Measurements from ENCODE around the gene RTL3.
"Not testable (repeated sequence)": the region's sequence is repeated elsewhere in the genome, so short reads cannot be mapped to it uniquely, and the experiment has no call there.

The RTL3 gene

GRCh38 chrX:78658845-78659744 is at the start of gene RTL3:
TSS of gene RTL3 (minus strand) at chrX:78659328. CDS start at chrX:78658420, 908 bp downstream.
- no peak for DNase-seq
- in situ Hi-C loops (cut with HindIII; ENCODE audit: low pct_ligation_motif_present, low pct_unique_long_range_greater_than_20kb, low sequenced_read_pairs) = no loop called here

DNA sequence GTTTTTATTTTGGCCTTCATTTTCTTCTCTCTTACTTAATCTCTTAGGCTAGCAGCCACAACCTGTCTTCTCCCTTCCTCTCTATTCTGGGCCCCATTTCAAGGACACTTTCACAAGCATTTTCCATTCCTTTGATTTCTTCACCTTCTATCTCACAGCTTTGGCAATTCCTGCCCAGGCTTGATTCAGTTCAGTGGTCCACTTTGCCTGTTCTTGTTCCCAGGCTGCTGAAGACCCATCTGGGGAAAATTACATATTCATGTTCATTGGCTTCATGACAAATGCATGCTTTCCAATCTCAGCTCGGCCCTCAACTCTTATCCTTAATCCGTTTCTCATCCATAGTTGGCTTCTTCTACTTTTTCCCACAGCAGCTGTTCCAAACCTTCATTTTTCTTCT is 49.7 kb upstream of the RTL3 start:
- in situ Hi-C loops (cut with HindIII; ENCODE audit: low pct_ligation_motif_present, low pct_unique_long_range_greater_than_20kb, low sequenced_read_pairs) = no loop called here
- no peak for DNase-seq

DNA sequence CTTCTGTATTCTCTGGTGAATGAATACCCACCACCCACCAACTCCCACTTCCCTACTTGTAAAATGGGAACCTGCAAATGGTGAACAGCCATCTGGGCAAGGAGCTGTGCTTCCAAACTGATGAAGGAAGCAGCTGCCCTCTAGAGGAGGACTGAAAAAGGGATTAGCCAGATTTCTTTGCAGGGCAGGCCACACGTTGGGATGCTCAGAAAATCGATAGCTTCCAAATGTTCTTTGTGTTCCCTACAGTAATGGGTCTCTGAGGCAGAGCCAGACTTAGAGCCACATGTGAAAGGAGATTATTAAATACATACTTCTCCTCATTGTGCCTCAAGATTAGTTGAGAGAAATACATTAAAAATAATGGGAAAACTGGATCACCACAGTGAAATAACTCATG is 49.1 kb upstream of the RTL3 start:
- in situ Hi-C loops (cut with HindIII; ENCODE audit: low pct_ligation_motif_present, low pct_unique_long_range_greater_than_20kb, low sequenced_read_pairs) = no loop called here
- peak; percentile 22 for DNase-seq

DNA sequence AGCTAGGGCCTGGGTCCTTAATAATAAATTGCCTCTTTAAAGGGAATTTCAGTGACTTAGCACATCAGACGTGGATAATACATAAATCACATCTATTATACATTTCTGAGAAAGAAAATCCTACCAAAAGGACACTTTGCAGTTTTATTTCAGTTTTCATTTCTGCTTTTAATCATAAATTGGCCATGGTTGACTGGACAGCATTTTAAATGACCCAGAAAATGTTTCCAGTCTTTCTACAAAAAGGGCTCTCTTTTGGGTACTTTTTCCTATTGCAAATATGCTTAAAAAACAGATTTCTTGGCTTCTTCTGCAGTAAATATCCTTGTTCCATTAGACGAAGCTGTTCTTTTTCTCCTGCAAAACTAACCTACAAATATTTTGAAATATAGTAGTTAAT is 46.9 kb upstream of the RTL3 start:
- no peak for DNase-seq
- in situ Hi-C loops (cut with HindIII; ENCODE audit: low pct_ligation_motif_present, low pct_unique_long_range_greater_than_20kb, low sequenced_read_pairs) = no loop called here

GRCh38 chrX:78693536-78693935 is 34.4 kb upstream of the RTL3 start:
- in situ Hi-C loops (cut with HindIII; ENCODE audit: low pct_ligation_motif_present, low pct_unique_long_range_greater_than_20kb, low sequenced_read_pairs) = no loop called here
- no peak for DNase-seq

- no peak for DNase-seq
- in situ Hi-C loops (cut with HindIII; ENCODE audit: low pct_ligation_motif_present, low pct_unique_long_range_greater_than_20kb, low sequenced_read_pairs) = no loop called here
Measured at GRCh38 chrX:78693012-78693411, 33.9 kb upstream of the RTL3 start.

GRCh38 chrX:78687586-78687985 is 28.5 kb upstream of the RTL3 start:
- no peak for DNase-seq
- in situ Hi-C loops (cut with HindIII; ENCODE audit: low pct_ligation_motif_present, low pct_unique_long_range_greater_than_20kb, low sequenced_read_pairs) = no loop called here

- no peak for DNase-seq
- in situ Hi-C loops (cut with HindIII; ENCODE audit: low pct_ligation_motif_present, low pct_unique_long_range_greater_than_20kb, low sequenced_read_pairs) = no loop called here
Measured at GRCh38 chrX:78673246-78673645, 14.1 kb upstream of the RTL3 start.

- no peak for DNase-seq
- in situ Hi-C loops (cut with HindIII; ENCODE audit: low pct_ligation_motif_present, low pct_unique_long_range_greater_than_20kb, low sequenced_read_pairs) = no loop called here
Measured at GRCh38 chrX:78665342-78665741, 6.2 kb upstream of the RTL3 start.

- in situ Hi-C loops (cut with HindIII; ENCODE audit: low pct_ligation_motif_present, low pct_unique_long_range_greater_than_20kb, low sequenced_read_pairs) = no loop called here
- DNase-seq = no peak
Measured at GRCh38 chrX:78661836-78662235, 2.7 kb upstream of the RTL3 start.

DNA sequence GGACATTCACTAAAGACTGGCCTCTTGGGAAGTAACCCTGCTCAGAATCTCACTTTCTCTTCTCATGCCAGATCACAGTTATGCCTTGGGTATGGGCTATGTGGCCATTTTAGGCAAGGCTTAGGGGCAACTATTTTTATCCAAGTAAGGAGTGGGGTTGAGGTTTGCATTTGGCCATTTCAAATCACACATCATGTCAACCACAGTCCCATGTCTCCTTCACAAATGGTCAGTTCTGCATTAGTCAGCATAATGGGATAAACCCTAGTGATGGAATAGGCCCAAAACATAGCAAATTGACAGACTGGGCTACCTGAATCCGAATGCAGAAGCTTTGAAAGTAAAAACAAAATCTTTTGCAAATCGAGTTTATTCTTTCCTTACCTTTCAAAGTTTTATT is 827 bp upstream of the RTL3 start:
- no peak for DNase-seq
- in situ Hi-C loops (cut with HindIII; ENCODE audit: low pct_ligation_motif_present, low pct_unique_long_range_greater_than_20kb, low sequenced_read_pairs) = no loop called here

GRCh38 chrX:78658414-78658813 is 714 bp downstream of the RTL3 start:
- no peak for DNase-seq
- in situ Hi-C loops (cut with HindIII; ENCODE audit: low pct_ligation_motif_present, low pct_unique_long_range_greater_than_20kb, low sequenced_read_pairs) = no loop called here

GRCh38 chrX:78655642-78656041 is 3.5 kb downstream of the RTL3 start:
- in situ Hi-C loops (cut with HindIII; ENCODE audit: low pct_ligation_motif_present, low pct_unique_long_range_greater_than_20kb, low sequenced_read_pairs) = no loop called here
- DNase-seq = no peak

DNA sequence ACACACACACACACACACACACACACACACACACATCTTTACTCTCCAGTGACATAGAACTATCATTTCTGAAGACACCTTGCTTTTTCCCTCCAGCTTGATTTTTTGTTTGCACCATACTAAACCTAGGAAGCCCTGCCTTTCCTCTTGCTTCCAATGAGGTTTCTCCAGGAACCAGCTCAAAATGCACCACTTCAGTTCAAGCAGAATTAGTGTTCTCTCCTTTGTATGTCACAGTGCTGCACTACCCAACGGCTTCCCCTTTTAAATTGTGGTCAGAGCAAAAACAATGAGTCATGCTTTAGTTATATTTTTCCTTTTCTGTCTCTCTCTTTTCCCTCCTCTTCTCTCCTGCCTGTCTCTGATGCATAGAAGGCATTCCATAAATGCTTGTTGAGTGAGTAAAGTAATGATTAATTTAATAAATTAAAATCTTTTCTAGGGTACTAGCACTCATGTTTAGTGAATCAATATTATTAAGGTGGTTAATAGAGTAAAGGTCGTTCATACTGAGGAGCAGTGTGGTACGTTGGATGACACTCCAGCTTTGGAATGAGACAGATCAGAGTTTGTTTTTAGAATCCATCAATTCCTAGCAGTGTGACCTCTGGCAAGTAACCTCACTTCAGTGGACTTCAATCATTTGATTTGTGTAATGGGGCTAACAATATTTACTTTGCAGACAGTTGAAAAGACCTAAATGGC is 5.9 kb downstream of the RTL3 start:
- peak; percentile 71 for DNase-seq
- in situ Hi-C loops (cut with HindIII; ENCODE audit: low pct_ligation_motif_present, low pct_unique_long_range_greater_than_20kb, low sequenced_read_pairs) = no loop called here

DNA sequence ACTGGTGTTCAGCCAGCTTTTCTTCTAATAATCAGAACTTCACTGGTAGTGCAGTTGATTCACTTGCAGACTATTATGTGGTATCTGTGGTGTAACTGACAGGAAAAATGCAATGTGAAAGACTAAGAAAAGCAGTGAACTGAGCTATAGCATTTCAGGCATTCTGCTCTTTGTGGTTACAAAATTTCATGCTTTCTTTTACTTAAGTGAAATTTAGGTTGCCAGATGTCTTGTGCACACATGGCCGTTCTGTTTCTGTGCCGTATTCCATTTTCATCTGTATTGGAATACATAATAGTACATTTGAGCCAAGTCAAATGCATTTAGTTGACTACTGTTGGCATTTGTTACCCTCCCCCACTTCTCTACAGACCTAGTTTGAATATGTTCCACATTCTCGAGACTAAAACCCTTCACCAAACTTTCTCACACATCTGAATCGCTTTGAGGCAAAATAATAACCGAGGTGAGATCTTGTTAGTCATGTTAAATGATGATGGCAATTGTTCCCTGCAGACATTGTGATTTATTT is 8.2 kb downstream of the RTL3 start:
- DNase-seq = peak; percentile 14
- in situ Hi-C loops (cut with HindIII; ENCODE audit: low pct_ligation_motif_present, low pct_unique_long_range_greater_than_20kb, low sequenced_read_pairs) = no loop called here

GRCh38 chrX:78643874-78644273 is 15.3 kb downstream of the RTL3 start:
- in situ Hi-C loops (cut with HindIII; ENCODE audit: low pct_ligation_motif_present, low pct_unique_long_range_greater_than_20kb, low sequenced_read_pairs) = no loop called here
- no peak for DNase-seq

DNA sequence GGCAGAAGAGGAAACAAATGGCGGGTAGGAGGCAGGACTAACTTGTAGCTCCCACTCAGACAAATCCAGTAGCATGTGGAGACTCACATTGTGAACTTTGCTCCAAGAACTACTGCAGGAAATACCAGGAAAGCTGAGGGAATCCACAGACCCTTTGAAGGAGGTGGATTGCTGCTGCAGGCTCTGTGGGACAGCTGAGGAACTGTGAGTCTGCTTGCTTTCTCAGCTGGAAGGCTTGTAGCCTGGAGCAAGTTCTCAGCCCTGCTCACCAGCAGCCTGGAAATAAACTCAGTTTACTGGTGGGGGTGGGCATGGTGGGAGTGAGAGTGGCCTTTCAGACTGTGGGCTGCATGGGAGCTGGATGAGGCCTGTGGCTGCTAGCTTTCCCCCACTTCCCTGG is 16.0 kb downstream of the RTL3 start:
- no peak for DNase-seq
- in situ Hi-C loops (cut with HindIII; ENCODE audit: low pct_ligation_motif_present, low pct_unique_long_range_greater_than_20kb, low sequenced_read_pairs) = no loop called here

DNA sequence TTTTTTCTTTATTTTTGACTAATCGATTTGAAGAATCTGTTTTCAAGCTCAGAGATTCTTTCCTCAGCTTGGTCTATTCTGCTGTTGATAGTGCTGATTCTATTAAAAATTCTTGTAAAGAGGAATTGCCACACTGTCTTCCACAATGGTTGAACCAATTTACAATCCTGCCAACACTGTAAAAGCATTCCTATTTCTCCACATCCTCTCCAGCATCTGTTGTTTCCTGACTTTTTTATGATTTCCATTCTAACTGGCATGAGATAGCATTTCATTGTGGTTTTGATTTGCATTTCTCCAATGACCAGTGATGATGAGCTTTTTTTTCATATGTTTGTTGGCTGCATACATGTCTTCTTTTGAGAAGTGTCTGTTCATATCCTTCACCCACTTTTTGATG is 23.0 kb downstream of the RTL3 start:
- in situ Hi-C loops (cut with HindIII; ENCODE audit: low pct_ligation_motif_present, low pct_unique_long_range_greater_than_20kb, low sequenced_read_pairs); DNase-seq: not testable (repeated sequence)

DNA sequence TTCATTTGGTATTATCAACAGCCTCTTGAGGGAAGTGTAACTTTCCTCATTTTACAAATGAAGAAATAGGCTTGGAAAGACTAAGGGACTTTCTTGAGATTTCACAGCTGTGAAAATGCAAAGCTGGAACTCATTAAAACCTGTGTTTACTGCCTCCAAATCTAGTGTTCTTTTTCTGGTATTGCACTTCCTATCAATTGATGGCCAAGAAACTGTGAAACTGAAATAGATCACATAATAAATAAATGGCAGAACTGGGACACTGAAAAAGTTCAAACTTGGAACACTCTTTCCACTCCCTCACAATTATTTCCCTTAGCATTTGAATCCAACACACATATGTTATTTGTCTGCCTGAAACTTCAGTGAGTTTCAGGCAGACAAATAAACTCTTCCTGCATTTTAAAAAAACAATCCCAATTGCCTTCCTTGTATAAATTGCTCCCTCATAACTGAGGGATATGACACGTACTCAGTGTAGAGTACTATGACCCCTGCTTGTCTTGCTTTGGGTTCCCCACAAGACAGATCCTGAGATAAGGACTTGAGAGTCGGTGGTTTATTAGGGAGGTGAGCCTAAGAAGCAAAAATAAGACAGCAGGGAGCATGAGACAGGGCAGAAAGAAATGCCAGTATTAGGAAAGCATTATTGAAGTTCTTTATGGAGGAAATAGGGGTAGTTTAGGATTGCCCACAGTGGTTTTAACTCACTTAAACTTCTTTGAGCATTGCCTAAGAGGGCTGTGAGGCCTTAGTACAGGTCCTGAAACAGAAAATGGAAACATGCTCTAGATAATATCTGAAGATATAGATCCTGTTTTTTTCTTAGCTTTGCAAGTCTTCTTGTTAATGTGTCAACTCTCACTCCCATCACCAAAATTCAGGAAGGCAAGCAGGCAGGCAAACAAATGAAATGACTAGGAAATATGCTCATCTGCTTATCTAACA is 33.9 kb downstream of the RTL3 start:
- in situ Hi-C loops (cut with HindIII; ENCODE audit: low pct_ligation_motif_present, low pct_unique_long_range_greater_than_20kb, low sequenced_read_pairs) = no loop called here
- no peak for DNase-seq
